IPS-18c (cell line): ENCODE data around the gene DNER.
A peak's percentile ranks its signal among the peaks of the same experiment; 100 is the strongest.
"Not testable (repeated sequence)": the region's sequence is repeated elsewhere in the genome, so short reads cannot be mapped to it uniquely, and the experiment has no call there.

Experiments
- H3K4me3 ChIP-seq: 2 replicates; pipeline ENCODE4 v1.7.0; 2013; ENCODE audit warnings: low read depth, mild to moderate bottlenecking, low read length, moderate library complexity; ENCODE audit not compliant: insufficient read depth
- H3K9me3 ChIP-seq: one replicate; pipeline ENCODE4 v1.6.1; 2013; ENCODE audit warnings: mild to moderate bottlenecking, low read length, moderate library complexity; ENCODE audit not compliant: control insufficient read depth, insufficient read depth

Gene DNER

GRCh38 chr2:229714080-229714735, at the start of gene DNER:
Gene DNER (minus strand): TSS chr2:229714555. CDS start chr2:229714423, 132 bp downstream.
- Histone ChIP-seq H3K9me3 (no peaks in the 10 kb centered on the region), H3K4me3 (peak within 1 kb of the TSS; percentile 72)

GRCh38 chr2:229761663-229762062, 47.3 kb upstream of the DNER start:
- Histone ChIP-seq H3K9me3 (peaks cover 2% of the 10 kb centered on the region), H3K4me3 (no peak overlapping the region)

- not testable (repeated sequence) for H3K4me3 ChIP-seq, H3K9me3 ChIP-seq
Observed at GRCh38 chr2:229757462-229757861, 43.1 kb upstream of the DNER start.

GRCh38 chr2:229752970-229753729, 38.8 kb upstream of the DNER start:
- Histone ChIP-seq H3K4me3 (no peak overlapping the region), H3K9me3 (peaks cover 2% of the 10 kb centered on the region)

- Histone ChIP-seq H3K4me3 (no peak overlapping the region), H3K9me3 (no peaks in the 10 kb centered on the region)
Observed at GRCh38 chr2:229749779-229750178, 35.4 kb upstream of the DNER start.

GRCh38 chr2:229748950-229749349, 34.6 kb upstream of the DNER start:
- Histone ChIP-seq H3K4me3 (no peak overlapping the region), H3K9me3 (no peaks in the 10 kb centered on the region)

- not testable (repeated sequence) for H3K9me3 ChIP-seq, H3K4me3 ChIP-seq
Observed at GRCh38 chr2:229742691-229743090, 28.3 kb upstream of the DNER start.

- Histone ChIP-seq H3K4me3 (no peak overlapping the region), H3K9me3 (peaks cover 7% of the 10 kb centered on the region)
Observed at GRCh38 chr2:229740279-229740678, 25.9 kb upstream of the DNER start.

- no peak overlapping the region for H3K4me3 ChIP-seq
- peaks cover 7% of the 10 kb centered on the region for H3K9me3 ChIP-seq
Observed at GRCh38 chr2:229738024-229738625, 23.8 kb upstream of the DNER start.

GRCh38 chr2:229734410-229734809, 20.1 kb upstream of the DNER start:
- no peak overlapping the region for H3K4me3 ChIP-seq
- peaks cover 3% of the 10 kb centered on the region for H3K9me3 ChIP-seq

GRCh38 chr2:229733611-229734245, 19.4 kb upstream of the DNER start:
- no peak overlapping the region; the same call in 1 of the 2 replicates for H3K4me3 ChIP-seq
- H3K9me3 ChIP-seq = peaks cover 3% of the 10 kb centered on the region

GRCh38 chr2:229732897-229733296, 18.5 kb upstream of the DNER start:
- Histone ChIP-seq H3K4me3 (no peak overlapping the region), H3K9me3 (peaks cover under 1% of the 10 kb centered on the region)

GRCh38 chr2:229731916-229732315, 17.6 kb upstream of the DNER start:
- Histone ChIP-seq H3K4me3 (no peak overlapping the region), H3K9me3 (no peaks in the 10 kb centered on the region)

- Histone ChIP-seq H3K4me3 (no peak overlapping the region), H3K9me3 (no peaks in the 10 kb centered on the region)
Observed at GRCh38 chr2:229731363-229731762, 17.0 kb upstream of the DNER start.

- Histone ChIP-seq H3K9me3 (no peaks in the 10 kb centered on the region), H3K4me3 (no peak overlapping the region)
Observed at GRCh38 chr2:229728370-229728769, 14.0 kb upstream of the DNER start.

- Histone ChIP-seq H3K9me3 (no peaks in the 10 kb centered on the region), H3K4me3 (no peak overlapping the region)
Observed at GRCh38 chr2:229726643-229727042, 12.3 kb upstream of the DNER start.

- no peaks in the 10 kb centered on the region for H3K9me3 ChIP-seq
- H3K4me3 ChIP-seq = no peak overlapping the region
Observed at GRCh38 chr2:229725716-229726574, 11.6 kb upstream of the DNER start.
